CD4-positive, alpha-beta T cell treated with Interferon gamma for 1 hour (primary cell): ENCODE data around the gene NMRK1.

ENCODE experiments used
- DNase-seq: peaks from one replicate; pipeline ENCODE4 v3.0.0-alpha.2; 2020

Gene NMRK1

DNA sequence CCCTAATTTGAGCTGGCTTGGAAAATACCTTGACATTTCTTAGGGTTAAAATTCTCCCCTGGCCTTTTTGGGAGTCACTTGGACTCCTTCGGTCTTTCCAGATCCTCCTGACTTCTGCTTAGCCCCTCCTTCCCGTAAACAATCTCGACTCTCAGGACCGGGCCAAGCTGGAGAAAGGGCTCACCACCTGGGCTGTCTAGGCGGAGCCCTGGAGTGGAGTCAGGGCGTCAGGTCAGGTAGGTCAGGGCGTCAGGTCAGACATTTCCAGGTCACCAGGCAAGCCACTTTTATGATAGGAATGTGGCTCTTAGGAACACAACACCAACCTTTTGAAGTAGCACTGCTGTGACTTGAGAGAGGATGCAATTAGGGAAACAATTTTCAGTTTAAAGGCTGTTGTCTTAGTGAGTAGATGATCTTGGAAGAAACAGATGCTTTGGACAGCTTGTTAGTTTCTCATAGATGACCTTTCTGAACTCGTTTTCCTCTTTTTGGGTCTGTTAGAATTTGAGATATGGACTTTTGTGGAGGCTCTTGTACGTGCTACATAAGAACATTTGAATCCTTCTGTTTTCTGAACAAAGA, 13.1 kb upstream of the NMRK1 start:
- no peak for DNase-seq

DNA sequence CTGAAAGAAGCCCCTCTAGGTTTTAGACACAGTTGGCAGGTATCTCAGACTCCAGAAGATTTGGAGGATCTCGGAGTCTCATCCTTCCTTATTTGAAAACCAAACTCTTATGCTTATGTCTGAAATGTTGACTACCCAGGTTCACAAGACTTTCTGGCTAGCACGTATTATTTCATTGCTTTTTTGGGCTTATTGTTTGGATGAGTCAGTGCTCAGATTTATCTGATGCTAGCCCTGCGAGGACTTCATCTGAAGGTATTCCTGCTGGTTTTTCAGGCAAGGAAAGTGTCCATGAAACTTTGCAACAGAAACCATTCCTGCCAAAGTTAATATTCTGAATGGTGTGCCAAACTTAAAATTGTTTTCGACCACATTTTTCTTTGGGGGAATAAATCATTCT, 8.8 kb upstream of the NMRK1 start:
- DNase-seq: no peak

DNA sequence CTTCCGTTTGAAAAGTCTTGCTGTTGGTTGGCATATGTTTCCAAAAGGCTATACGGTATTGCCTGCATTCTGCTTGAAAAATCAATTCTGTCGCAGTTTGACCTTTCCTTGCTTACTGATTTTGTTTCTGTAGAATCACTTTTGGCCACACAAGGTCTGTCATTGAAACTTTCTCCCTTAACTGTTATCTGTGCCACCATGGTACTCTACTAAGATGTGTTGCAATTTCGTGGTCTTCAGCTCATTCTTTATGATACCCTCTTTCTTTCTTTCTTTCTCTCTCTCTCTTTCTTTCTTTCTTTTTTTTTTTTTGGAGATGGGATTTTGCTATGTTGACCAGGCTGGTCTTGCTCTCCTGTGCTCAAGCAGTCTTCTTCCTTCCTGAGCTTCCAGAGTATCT, 4.8 kb upstream of the NMRK1 start:
- no peak for DNase-seq

DNA sequence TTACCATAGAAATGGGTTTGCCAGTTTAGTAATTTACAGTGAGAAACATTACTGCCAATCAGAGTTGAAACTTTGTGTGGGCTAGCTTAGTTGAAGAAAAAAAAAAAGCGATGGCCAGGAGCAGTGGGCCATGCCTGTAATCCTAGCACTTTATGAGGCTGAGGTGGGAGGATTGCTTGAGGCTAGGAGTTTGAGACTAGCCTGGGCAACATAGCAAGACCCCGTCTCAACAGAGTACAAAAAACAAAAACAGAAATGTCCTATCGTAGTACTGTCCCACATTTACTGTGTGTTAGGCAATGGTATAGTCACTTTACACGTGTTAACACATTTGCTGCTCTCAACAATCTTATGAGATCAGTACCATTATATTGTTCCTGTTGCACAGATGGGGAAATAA, 2.6 kb upstream of the NMRK1 start:
- no peak for DNase-seq

DNA sequence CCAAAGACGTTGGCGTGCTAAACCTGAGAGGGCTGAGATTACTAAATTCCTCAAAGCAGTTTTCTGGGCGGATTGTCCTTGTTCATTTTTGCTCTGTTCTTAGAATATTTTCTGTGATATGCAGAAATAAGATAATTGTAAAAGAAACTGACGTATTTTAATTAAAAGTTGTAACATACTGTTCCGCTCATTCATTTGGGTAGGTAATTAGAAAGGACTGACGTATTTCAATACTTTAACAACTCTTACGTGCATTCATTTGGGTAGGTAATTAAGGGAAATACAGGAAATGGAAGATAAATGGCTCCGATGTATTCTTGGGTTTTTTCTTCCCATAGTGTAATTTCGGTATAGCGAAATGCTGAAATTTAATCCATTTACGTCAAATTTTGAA, 1.4 kb upstream of the NMRK1 start:
- DNase-seq: no peak

DNA sequence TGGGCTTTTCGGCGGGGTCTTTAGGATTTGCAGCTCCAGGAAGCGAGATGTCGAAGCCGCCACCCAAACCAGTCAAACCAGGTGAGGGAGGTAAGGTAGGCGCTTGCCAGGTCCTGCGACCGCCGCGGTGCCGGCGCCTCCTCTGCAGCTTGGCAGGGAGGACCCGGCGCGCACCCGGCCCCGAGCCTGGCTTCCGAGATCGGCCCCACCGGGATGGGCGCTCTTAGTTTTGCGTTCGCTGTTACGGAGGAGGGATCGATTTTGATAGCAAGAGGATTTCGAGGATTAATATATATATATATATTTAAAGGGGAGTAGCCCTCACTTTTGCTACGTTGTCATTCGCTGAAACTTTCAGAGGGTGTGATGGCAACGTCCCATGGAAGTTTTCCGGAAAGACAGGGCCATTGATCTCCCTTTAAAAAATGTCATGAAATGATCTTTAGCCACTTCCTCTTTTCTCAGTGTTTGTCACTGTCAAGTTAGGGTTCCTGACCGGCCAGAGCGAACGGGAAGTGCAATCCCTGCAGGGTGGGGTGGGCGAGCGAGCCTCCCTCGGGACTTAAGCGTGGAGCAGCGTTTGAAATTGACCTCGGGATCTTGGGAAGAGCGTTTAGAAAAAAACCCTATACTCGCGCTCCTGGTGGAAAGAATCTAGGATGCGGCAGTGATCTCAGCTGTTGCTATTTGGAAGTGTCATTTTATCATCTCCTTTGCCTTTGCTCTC, 854 bp upstream of the NMRK1 start:
- peak; percentile 58 for DNase-seq

DNA sequence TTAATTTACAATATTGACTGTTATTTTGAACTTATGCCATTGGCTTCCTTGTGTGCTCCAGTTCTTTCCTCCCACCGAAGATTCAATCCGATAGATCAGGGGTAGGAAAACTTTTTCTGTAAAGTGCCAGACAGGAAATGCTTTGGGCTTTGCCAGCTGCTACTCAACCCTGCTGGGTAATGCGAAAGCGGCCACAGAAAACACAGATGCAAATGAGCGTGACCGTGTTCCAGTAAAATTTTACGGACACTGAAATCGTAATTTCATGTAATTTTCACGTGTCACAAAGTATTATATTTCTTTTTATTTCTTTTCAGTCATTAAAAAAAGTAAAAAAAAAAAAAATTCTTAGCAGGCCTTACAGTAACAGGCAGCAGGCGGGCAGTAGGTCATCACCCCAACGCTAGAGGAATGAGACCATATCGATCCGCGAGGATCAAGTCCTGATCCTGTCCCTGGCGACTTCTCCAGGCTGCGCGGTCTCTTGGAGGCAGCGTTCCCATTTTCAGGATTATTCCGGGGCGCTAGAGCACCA, 599 bp downstream of the NMRK1 start:
- DNase-seq: peak; percentile 31

DNA sequence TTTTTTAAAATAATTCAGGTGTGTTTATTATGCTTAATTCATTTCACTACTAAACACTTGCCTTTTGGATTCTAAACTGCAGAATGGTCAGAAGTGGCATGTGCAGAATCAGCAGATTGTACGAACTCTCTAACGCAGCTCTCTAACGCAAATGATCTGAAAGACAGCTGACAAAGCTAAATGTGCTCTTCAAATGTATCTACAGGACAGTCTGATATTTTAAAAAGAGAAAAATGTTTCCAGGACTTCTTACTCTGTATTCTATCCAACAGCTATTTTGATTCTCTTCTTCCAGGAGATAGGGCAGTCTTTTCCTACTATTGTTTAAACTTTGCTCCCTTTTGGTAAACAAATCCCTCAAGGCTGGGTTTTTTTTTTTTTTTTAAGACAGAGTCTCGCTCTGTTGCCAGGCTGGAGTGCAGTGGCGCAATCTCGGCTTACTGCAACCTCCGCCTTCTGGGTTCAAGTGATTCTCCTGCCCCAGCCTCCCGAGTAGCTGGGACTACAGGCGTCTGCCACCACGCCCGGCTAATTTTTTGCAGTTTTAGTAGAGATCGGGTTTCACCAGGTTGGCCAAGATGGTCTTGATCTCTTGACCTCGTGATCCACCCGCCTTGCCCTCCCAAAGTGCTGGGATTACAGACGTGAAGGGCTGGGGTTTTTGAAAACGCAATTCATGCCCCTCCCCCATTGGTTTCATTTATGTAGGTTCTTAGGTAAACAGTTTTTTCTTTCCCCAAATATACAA, 1.2 kb downstream of the NMRK1 start:
- DNase-seq: no peak

DNA sequence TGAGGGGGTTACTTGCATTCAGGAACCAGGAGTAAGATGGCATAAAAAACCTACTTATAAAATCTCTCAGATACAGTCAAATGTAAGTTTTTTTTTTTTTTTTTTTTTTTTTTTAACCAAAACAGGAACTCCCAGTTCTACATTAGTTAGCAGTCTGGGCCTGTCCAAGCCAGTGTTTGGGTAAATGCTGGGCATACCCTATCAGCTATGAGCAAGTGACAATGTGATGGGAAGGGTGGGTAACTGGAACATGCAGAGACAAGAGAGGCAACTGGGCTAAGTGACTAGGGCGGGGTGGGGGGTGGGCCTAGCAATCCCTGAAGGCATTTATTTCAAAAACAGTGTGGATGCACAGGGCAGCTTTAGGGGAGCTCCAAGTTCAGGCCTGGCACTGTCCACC, 2.3 kb downstream of the NMRK1 start:
- no peak for DNase-seq

DNA sequence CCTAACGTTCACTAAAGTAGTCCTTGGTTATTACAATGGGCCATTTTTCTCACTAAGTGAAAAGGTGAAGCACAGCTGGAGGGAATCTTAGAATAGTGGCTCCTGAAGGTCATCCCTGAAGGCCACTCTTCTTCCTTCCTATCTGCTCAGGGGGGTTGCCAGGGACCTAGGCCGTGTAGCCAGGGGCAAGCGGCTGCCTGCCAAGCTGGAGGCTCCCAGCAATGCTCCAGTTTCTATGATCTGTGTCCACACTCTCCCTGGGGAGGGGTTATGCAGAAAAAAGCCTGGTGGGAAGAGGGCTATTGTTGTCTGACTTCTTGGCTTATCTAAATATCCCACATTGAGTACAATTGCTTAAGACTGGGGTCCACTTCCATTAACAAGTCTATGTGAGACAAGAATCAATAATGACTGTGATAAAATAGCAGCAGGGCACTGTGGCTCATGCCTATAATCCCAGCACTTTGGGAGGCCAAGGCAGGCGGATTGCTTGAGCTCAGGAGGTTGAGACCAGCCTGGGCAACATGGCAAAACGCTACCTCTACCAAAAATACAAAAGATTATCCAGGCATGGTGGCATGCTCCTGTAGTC, 3.8 kb downstream of the NMRK1 start:
- no peak for DNase-seq

DNA sequence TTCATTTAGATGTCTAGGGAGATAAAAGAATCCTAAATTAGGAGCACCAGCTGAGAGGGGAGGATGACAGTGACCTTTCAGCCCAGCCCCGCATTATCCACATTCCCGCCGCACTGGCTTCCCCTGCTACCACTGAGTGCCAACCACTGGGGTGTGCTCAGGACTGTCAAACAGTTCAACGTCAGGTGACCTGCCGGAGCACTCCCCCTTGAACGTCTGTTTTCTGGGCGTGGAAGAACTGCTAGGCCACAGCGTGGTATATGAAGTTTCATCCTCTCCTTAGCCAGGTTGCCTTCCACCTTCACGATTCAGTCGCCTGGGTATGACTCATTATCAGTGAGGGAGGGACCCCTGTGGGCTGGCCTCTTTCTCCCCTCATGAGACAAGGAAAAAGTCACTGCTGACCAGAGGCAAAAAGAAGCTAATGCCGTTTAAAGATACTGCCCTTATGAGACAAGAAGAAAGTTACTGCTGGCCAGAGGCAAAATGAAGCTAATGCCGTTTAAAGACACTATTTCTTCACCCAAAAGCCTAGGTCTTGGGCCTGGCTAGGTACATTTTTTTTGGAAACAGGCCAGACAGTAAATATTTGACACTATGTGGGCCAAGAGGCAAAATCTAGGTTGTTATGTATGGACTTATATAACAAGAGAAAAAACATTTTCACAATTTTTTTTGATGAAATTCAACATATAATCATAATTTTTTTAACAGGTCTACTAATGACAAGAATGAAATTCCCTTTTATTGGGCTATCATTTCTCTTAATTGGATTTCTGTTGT, 4.6 kb downstream of the NMRK1 start:
- peak; percentile 43 for DNase-seq

DNA sequence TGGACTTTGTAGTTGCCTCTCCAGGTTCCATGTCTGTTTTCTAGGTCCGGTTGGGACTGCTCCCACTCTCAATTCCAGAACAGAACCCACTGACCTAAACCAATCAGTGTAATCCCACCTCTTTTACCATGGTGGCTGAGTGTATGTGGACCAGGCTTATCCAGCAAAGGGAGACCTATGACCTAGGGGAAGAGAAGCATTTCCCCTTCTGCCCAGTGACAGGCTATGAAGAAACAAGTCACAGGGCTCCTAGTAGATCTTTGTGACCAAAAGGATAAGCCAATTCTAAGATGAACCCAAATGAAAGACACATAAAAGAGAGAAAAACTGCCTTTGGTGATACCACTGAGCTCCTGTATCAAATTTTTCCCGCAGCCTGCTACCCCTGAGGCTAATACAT, 6.3 kb downstream of the NMRK1 start:
- DNase-seq: no peak

DNA sequence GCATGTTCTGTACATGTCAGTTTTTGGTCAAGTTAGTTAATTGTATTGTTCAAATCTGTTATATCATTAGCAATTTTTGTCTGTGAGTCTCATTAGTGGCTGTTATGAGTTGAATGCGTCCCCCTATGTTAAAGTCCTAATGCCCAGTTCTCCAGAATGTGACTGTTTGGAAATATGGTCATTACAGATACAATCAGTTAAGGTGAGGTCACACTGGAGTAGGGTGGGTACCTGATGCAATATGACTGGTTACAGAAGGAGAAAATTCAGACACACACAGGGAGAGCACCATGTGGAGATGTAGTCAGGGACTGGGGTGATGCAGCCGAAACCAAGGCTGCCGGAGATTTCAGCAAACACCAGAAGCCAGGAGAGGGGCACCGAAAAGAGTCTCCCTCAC, 15.1 kb downstream of the NMRK1 start:
- no peak for DNase-seq

DNA sequence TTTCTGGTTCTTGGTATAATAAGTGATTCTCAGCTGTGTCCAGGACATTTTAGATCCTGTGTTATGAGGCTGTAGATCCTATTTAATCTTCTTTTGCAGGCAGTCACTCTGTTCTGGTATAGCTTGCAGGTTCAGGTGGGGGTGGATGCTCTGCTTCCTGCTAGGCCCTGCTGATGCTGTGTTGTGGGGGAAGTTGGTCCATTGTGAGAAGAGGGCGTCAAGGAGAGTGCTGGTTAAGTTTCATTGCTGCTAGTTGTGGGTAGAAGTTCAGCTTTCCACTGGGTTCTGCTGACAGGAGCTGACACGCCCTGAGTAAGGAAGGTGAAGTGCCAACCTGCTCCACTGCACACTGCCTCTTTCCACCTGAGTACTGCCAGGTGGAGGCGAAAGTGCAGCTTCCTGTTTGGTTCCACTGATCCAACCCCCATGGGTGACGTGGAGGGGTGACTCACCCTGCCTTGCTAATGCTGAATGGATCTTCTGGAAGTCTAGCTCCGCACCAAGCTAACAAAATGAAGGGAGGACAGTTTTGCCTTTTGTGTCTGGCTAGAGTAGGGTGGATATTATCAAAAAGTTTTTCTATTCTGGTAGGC, 16.3 kb downstream of the NMRK1 start:
- peak; percentile 29 for DNase-seq

DNA sequence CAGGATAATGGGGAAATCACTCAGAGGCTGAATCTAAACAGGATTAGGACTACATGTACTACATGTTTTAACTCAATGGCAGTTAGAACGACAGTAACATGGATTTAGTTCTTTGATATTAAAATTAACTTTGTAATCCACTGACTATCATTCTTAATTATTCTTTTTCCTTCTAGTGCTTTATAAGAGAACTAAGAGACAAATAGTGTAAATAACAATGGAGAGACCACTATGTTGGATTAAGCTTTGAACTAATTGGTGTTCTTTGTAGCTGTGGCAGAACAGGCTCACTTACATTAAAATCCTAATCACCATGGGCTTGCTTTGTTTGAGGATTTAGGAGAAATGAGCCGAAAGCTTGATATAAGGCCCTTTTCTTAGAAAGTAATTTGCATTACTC, 18.8 kb downstream of the NMRK1 start:
- no peak for DNase-seq

DNA sequence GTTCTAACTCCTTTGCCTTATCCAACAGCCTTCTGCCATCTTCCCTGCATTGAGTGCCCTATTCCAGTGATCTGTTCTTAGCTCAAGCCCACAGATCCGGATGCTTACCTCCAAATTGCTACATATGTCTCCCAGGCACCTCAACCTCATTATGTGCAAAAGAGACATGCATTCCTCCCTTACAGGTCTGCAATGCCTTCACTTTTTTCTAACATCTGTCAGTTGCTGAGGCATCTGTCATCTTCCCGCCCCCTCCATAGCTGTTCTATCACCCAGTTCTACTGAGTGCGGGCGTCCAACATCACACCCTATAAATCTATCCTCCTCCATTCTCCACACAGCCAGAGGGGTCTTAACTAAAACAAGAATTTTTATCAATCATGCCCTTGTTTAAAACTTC, 20.1 kb downstream of the NMRK1 start:
- no peak for DNase-seq

DNA sequence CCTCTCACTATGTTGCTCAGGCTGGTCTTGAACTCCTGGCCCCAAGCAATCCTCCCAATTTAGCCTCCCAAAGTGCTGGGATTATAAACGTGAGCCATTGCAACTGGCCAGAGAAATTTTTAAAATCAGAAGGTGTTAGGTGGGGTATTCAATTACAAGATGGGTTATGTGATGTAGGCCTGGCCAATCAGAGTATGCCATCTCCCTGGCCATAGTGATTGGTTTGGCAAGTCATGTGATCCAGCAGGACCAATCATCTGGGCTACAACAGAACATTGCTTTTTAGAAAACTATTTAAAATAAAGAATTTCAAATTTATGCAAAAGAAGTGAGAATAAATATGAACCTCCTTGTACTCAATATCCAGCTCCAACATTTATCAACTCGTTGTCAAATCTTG, 22.4 kb downstream of the NMRK1 start:
- DNase-seq: no peak

DNA sequence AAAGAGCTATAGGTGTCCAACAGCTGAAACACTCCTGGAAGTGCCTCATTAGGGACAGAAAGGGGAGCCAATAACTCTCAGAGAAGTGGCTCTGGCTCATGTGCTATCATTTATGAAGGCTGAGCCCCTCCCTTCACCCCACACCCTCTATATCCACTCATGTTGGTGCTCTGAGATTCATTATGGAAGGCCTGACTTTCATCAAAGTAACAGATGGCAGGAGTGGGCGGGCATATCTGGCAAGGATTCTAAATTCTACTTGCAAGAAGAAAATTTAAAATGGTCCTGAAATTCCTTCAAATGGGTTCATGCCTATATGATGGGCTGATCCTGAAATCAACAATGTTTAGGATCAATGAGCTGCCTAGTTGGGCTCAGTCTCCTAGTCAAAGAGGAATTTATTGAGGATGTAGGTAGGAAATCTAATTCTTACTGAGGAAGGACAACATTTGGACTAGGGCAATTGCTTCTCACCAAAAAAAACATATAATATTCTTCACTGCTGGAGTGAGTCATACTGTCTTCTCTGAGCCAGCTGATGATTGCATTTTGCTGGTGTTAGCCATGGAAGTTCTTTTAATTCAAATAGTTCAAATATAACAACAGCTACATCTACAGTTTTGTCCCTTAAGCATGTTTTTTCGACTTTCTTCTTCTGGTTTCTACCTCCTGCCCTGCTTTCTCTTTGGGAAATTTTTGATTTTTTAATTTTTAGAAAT, 23.5 kb downstream of the NMRK1 start:
- no peak for DNase-seq

DNA sequence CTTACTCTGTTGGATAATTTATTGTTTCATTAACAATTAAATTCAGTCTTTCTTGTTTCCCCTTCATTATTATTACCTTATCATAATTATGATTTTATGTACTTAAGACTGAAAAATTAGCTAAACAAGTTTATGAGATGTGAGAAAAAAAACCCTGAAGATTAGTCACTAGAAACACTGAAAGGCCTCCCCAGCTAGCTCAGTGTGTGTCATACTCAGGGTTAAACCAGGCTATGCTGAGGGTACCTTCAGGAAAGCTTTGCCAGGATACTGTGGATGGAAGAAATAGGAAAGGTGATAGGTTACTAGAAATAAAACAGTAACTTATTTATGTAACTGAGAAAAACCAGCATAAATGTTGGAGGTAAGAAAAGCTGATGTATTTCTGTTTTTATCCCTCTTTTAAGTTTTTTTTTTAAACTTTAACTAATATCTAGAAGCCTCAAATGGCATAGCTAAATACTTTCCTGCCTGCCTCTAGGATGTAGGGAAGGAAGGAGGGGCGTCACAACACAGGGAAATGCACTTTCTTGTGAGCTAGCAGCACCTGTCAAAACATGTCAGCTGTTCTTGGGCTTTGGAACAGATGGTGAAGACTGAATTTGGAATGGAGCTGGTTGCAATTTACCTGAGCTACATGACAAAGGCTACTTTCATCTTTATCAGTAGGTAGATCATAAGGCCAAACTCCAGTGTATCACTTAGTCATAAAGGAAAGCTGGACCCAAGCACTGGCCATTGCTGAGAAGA, 24.2 kb downstream of the NMRK1 start:
- no peak for DNase-seq

DNA sequence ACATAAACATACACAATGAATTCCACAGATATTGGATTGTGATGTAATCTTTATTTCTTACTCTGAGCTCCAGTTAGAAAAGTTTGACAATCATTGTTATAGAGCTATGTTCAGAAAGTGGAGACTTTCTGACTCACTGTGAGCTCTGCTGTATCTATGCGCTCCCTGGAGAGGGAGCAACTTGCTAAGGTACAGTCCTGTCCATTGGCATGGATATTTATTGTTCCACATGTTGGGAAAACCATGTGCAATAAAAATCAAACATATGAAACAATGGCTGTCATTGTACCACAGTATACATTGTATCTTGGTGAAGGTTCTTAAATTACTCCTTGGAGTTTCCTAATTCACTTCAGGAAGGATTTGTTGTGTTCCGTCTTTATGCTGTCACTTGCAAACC, 26.8 kb downstream of the NMRK1 start:
- DNase-seq: no peak

DNA sequence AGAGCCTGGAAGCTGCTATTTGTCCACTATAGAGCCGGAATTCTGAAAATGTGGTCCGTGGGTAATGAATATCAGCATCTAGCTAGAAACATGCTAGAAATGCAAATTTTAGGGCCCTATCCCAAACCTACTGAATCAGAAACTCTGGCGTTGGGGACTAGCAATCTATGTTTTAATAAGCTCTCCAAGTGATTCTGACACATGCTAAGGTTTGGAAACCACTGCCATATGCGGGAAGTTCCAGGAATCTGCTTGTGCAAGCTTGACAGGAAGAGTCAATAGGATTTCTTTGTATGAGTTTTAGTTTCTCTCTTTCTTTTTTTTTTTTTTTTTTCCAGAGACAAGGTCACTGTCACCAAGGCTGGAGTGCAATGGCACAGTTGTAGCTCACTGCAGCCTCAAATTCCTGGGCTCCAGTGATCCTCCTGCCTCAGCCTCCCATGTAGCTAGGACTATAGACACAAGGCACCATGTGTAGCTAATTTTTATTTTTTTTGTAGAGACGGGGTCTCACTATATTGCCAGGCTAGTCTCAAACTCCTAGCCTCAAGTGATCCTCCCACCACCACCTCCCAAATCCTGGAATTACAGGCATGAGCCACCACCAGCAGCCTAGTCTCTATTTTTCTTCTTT, 33.5 kb downstream of the NMRK1 start:
- DNase-seq: no peak
